Measurements from ENCODE around the gene PPP1R12A.

DNA sequence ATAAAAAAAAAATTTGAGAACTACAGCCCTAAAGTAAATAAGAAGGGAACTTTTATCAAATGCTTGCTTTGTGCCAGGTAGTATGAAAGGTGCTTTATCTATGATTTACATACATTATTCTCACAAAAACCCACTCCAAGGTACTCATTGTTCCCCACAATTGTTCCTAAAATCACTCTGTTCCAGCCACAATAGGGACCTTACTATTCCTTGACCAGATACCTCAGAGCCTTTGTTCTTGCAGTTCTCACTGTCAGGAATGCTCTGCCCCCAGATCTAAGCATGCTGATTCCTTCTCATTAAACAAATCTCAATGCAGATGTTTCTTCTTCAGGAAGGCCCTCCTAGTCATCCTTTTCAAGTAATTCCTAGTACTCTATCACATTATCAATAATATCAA is 60.2 kb downstream of the PPP1R12A start:
- TF ChIP-seq POLR2A (IDR thresholded peaks at IDR 0.05): no peak
- TF ChIP-seq, protein P1, sequence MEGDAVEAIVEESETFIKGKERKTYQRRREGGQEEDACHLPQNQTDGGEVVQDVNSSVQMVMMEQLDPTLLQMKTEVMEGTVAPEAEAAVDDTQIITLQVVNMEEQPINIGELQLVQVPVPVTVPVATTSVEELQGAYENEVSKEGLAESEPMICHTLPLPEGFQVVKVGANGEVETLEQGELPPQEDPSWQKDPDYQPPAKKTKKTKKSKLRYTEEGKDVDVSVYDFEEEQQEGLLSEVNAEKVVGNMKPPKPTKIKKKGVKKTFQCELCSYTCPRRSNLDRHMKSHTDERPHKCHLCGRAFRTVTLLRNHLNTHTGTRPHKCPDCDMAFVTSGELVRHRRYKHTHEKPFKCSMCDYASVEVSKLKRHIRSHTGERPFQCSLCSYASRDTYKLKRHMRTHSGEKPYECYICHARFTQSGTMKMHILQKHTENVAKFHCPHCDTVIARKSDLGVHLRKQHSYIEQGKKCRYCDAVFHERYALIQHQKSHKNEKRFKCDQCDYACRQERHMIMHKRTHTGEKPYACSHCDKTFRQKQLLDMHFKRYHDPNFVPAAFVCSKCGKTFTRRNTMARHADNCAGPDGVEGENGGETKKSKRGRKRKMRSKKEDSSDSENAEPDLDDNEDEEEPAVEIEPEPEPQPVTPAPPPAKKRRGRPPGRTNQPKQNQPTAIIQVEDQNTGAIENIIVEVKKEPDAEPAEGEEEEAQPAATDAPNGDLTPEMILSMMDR (IDR thresholded peaks at IDR 0.05): no peak
